Fibroblast of peridontal ligament (primary cell): ENCODE results near the gene PA2G4.
A peak's percentile ranks its signal among the peaks of the same experiment; 100 is the strongest.

ENCODE experiments used
- DNase-seq: peaks from one replicate; pipeline ENCODE4 v3.0.0-alpha.2; 2010; ENCODE audit errors: extremely low read depth

Gene PA2G4

DNA sequence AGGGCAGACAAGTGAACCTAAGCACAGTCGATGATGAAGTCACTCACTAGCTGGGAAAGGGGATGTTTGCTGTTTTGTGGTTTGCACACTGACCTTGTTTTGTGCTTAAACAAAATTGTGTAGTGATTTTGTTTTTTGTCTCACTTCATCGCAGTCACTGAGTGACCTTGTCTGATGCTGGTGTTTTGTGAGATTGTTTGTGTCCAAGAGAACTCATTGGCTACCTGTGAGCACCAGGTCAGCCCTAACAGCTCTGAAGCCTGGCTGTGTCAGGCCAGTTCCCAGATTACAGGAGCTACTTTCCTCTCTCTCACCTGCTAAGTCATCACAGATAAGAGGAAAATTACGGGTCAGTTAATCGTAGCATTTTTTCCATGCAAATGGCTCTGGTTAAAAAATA lies 19.8 kb downstream of the PA2G4 start:
- DNase-seq = no peak

DNA sequence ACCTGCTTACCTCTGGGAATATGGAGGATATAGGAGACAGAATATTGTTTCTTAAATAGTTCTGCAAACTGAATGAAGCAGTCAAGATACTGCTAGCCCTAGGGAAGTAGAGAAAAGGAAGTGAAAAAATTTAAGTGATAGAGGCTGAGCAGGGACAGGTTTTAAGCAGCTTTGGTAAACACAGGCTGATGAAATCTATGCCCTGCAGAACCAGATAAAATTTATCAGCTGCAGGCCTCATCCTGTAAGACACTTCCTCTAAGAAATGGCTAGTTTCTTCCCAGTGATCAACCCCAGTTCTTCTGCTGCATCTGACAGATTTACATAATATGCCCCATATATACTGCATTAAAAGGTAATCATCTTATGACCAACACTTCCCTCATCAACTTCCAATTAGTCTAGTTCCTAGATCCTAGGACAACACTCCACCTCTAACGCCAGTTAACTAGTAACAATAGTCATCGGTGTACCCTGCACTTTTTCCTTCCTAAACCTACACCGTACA lies 22.4 kb downstream of the PA2G4 start:
- DNase-seq = no peak

DNA sequence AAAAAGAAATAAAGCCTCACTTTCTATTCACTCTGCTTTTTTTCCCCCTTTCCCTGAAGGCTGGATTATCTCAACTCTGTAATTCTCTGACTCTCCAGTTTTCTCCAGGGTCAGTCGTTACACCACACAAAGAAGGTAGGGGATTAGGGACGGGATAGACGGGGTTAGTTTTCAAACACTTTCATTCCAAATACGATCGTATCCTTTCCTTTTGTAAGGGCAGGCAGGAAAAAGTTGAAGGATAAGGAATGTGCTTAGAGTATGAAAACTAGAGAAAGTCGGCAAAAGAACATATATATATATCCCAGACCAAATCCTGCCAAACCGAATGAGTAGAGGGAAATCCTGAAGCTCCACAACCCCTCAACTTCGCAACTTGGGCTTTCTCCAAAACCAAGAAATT lies 23.1 kb downstream of the PA2G4 start:
- DNase-seq = no peak

GRCh38 chr12:56127888-56128669 lies 23.7 kb downstream of the PA2G4 start, which contains the start of gene ESYT1:
TSS of gene ESYT1 (plus strand) at chr12:56128267. CDS start at chr12:56128320, 53 bp downstream.
- DNase-seq = peak; percentile 100

GRCh38 chr12:56128670-56129205 lies 24.4 kb downstream of the PA2G4 start:
- peak; percentile 23 for DNase-seq

GRCh38 chr12:56129206-56129941 lies 25.0 kb downstream of the PA2G4 start:
- DNase-seq = no peak

DNA sequence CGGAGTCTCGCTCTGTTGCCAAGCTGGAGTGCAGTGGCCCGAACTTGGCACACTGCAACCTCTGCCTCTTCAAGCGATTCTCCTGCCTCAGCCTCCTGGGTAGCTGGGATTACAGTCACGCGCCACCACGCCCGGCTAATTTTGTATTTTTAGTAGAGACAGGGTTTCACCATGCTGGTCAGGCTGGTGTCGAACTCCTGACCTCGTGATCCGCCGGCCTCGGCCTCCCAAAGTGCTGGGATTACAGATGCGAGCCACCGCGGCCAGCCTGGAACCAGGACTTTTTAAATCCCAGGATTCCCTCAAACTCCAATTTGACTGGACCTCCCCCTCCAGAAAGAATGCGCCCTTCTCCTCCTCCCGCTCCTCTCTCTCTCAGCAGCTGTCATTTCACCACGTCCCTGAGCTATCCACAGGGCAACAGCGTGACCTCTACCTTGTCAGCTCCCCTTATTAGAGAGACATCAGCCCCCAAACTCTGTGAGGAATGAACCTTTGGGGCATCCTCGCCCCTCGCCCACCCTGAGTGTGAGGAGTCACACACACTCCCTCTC lies 25.7 kb downstream of the PA2G4 start:
- DNase-seq = no peak

- DNase-seq = no peak
Measured at GRCh38 chr12:56130876-56131275, 26.5 kb downstream of the PA2G4 start.

DNA sequence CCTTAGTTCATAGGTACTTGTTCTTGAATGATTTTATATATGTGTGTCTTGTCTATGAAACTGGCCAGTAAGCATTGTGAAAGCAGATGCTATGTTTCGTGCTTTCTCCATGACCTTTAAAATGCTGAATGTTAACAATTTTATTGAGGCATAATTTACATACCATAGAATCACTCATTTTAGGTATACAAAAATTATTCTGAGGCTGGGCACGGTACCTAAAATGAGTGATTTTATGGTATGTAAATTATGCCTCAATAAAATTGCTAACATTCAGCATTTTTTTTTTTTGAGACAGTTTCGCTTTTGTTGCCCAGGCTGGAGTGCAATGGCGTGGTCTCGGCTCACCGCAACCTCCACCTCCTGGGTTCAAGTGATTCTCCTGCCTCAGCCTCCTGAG lies 30.5 kb downstream of the PA2G4 start:
- DNase-seq = no peak

DNA sequence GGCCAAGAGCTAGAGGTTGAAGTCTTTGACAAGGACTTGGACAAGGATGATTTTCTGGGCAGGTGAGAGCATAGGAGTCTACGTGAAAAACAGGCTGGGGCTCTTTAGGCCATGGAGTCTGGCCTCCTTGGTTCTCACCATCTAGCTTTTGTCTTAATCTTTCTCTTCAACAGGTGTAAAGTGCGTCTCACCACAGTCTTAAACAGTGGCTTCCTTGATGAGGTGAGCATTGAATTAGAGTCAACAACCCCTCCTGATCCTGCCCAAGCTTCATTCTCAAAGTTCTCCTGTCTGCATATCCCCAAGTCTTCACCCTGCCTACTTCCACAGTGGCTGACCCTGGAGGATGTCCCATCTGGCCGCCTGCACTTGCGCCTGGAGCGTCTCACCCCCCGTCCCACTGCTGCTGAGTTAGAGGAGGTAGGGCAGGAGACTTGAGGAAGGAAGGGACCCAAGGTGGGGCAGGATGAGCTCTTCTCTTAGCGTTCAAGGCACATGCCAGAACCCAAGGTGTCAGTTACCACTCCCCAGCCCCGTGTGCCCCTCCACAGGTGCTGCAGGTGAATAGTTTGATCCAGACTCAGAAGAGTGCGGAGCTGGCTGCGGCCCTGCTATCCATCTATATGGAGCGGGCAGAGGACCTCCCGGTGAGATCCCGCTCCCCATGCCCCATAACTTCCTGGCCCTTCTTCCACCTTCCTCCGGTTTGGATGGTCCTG lies 33.7 kb downstream of the PA2G4 start:
- no peak for DNase-seq

DNA sequence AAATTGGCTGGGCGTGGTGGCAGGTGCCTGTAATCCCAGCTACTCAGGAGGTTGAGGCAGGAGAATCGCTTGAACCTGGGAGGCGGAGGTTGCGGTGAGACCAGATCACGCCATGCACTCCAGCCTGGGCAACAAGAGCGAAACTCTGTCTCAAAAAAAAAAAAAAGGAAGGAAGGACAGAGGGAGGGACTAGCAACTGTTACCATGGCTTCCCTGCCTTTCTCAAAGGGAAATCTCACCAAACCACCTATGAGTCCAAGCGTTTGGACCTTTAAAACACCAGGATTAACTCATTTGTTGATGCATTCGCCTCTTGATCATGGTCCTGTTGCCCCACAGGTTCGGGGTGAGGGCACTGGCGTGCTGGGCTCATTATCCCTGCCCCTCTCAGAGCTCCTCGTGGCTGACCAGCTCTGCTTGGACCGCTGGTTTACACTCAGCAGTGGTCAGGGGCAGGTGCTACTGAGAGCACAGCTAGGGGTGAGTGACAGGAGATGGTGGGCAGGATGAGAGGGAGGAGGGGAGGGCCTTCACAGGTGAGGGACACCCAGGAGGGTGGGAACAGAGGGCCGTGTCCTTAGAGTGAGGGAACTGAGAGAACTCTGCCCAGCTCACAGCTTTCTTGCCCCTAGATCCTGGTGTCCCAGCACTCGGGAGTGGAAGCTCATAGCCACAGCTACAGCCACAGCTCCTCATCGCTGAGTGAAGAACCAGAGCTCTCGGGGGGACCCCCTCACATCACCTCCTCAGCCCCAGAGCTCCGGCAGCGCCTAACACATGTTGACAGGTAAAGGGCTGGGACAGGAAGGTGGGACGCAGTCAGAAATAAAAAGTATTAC lies 37.8 kb downstream of the PA2G4 start:
- no peak for DNase-seq

- DNase-seq = no peak
Measured at GRCh38 chr12:56143217-56143616, 38.9 kb downstream of the PA2G4 start.

GRCh38 chr12:56143870-56144269 lies 39.5 kb downstream of the PA2G4 start:
- no peak for DNase-seq

GRCh38 chr12:56145217-56145616 lies 40.9 kb downstream of the PA2G4 start:
- DNase-seq = no peak

DNA sequence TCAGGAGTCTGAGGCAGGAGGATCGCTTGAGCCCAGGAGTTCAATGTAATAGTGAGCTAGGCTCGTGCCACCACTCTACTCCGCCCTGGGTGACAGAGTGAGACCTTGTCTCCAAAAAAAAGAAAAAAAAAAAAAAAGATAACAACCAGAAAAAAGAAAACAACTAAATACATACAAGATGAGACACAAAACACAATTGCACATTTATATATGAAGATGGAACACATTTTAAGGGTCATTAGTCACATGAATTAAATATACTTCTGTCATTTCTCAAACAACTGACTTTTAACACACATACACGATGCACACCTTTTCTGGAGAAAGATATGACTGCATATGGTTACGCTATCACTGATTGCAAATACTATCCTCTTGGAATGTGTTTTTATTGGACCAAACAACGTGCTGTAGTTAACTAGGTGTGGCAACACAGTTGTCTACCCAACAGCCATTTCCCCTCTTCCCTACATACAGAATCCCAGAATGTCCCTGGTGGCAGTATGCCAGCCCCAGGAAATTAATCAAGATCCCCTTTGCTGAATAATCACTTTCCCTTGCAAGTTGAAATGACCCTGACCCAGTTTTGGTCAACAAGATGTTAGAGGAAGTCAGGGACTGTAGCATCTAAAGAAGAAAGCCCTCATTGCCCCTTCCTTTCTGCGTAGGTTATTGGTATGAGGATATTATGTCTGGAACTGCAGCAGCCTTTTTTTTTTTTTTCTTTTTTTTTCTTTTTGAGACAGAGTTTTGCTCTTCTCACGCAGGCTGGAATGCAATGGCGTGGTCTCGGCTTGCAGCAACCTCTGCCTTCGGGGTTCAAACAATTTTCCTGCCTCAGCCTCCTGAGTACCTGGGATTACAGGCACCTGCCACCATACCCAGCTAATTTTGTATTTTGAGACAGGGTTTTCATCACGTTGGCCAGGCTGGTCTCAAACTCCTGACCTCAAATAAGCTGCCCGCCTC lies 42.4 kb downstream of the PA2G4 start:
- DNase-seq = peak; percentile 11

- peak; percentile 69 for DNase-seq
Measured at GRCh38 chr12:56150563-56150962, 46.2 kb downstream of the PA2G4 start.

DNA sequence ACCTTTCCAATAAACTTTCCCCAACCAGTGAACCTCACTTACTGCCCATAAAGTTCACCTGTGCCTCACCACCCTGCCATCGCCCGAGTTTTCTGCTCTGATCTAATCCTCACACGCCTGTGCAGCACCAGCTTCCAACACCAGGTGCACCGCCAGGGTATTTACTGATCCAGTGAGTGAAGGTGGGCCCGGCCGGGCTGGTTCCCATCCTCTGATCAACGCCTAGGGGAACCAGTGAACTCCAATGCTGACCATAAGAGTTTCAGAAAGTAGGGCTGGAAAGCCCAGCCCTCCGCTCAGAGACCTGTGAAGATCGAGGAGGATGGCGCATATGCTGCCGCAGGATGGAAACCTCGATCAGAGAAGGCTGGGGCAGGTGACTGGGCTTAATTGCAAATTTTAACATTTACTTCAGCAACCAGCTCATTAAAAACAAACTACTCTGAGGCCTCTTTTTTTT lies 47.3 kb downstream of the PA2G4 start:
- no peak for DNase-seq

DNA sequence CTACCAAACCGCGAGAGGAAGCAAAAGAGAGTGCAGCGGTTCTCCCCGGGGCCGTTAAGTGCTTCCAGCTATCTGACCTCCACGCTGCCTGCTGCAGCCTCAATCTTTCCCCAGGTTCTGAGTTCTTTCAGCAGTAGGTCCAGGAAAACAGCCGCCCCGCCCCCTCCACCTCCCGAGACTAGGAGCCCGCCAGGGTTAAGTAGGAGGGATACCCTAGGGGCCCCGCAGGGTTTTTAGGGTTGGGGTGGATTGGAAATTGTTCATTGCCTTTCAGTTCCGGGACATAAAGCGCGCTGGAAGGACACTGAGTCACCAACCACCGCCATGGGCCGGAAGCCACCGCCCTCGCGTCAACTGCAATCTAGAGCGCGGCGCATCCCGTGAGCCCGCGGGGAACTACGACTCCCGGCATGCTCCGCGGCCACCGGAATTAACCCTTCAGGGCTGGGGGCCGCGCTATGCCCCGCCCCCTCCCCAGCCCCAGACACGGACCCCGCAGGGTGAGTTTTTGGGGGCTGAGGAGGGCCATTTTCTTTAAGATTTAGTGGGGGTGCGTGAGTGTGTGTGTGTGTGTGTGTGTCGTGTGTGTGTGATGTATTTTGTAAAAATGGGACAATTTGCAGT lies 47.9 kb downstream of the PA2G4 start, which contains the start of gene MYL6B:
Gene MYL6B, plus strand, starts transcription at position 456 of the 624 bp plus-strand sequence. CDS start 1,332 bp downstream, outside the sequence.
- peak; percentile 85 for DNase-seq
